ENCODE data around the gene HASPIN. TPM values are rescaled to one million over a fixed set of nuclear protein-coding genes. Genes with fewer than 3 reads are reported as not detected.

The HASPIN gene
- total and polyA plus RNA-seq, 2 of the 8 experiments (the other 6 are each of a cell fraction or from before 2014, with no cell fraction given) = 7.8 to 29.5 TPM

- FAIRE-seq = no peak
- Histone ChIP-seq H3K56ac (replicated peaks; ENCODE audit: insufficient read length, low read depth, low read length) (no peak overlapping the region), H4K8ac (ENCODE audit: extremely low read depth, insufficient read depth, low read length) (no peak overlapping the region), H4K91ac (replicated peaks; ENCODE audit: insufficient read length, low read length) (no peak overlapping the region), H3K27ac (ENCODE audit: low read depth, low read length) (no peak overlapping the region), H3K9ac (replicated peaks in 1 of 4; ENCODE audit: extremely low read depth in 1 of 4, low read depth in 3 of 4, low read length in 3 of 4) (no peak overlapping the region), H3K18ac (ENCODE audit: extremely low read depth, low read length) (no peak overlapping the region), H3K4me2 (ENCODE audit: insufficient read depth in 1 of 2, low read depth in 2 of 2, low read length in 2 of 2) (no peak overlapping the region), H2BK120ac (replicated peaks; ENCODE audit: low read depth, low read length) (no peak overlapping the region), H4K20me1 (replicated peaks in 1 of 2; ENCODE audit: control insufficient read depth in 1 of 2, insufficient read depth in 2 of 2, low read length in 2 of 2) (no peaks in the 10 kb centered on the region), H3K4me3 (ENCODE audit: extremely low read depth in 1 of 4, insufficient read depth in 2 of 4, low read depth in 3 of 4, low read length in 4 of 4) (no peak overlapping the region), H3K79me1 (ENCODE audit: low read depth, low read length) (no peaks in the 10 kb centered on the region), H3K14ac (ENCODE audit: insufficient read length) (no peak overlapping the region), H2BK20ac (ENCODE audit: low read length) (no peak overlapping the region), H3K4me1 (replicated peaks in 1 of 4; ENCODE audit: control insufficient read depth in 3 of 4, insufficient read depth in 4 of 4, low read length in 3 of 4) (no peaks in the 10 kb centered on the region), H4K5ac (ENCODE audit: insufficient read length, low read depth, low read length) (no peak overlapping the region), H3K23ac (ENCODE audit: insufficient read length) (no peak overlapping the region), H2BK12ac (ENCODE audit: low read depth, low read length) (no peak overlapping the region), H2AK5ac (ENCODE audit: low read depth, low read length) (no peak overlapping the region), H3K36me3 (ENCODE audit: control insufficient read depth in 2 of 4, insufficient read depth in 4 of 4, low read length in 3 of 4) (peaks cover 9 to 34% (median 18%) of the 10 kb centered on the region in 4 experiments; a peak in 7 of 8 replicates), H2BK15ac (ENCODE audit: low read length) (no peak overlapping the region), H3K23me2 (ENCODE audit: low read depth, low read length) (no peaks in the 10 kb centered on the region), H3K27me3 (replicated peaks in 1 of 4; ENCODE audit: control insufficient read depth in 3 of 4, extremely low read depth in 1 of 4, insufficient read depth in 3 of 4, low read length in 3 of 4) (no peaks in the 10 kb centered on the region), H2AFZ (ENCODE audit: low read length) (no peak overlapping the region), H2BK5ac (ENCODE audit: low read depth, low read length) (no peak overlapping the region), H3K79me2 (ENCODE audit: control insufficient read depth in 1 of 2, insufficient read depth in 2 of 2, low read length in 2 of 2) (no peaks in the 10 kb centered on the region), H3K4ac (replicated peaks; ENCODE audit: insufficient read length, low read depth, low read length) (no peak overlapping the region), H3K9me3 (ENCODE audit: insufficient read depth in 2 of 2, low read depth in 1 of 2, low read length in 1 of 2) (no peaks in the 10 kb centered on the region)
- CTCF ChIA-PET (ENCODE audit: partially characterized antibody) = interaction anchor here (1.3 to 2.4 kb wide), 4 partner anchors 10 to 41 kb away, joined by 3 to 6 read pairs (median 3); no protein-coding TSS in a partner anchor
- POLR2A ChIA-PET (ENCODE audit: partially characterized antibody) = interaction anchor here (1.3 to 2.4 kb wide), 2 partner anchors 10 to 17 kb away, joined by 3 to 11 read pairs; partner anchors contain the start of genes HASPIN and P2RX5
- WGBS, 2 experiments (ENCODE audit: extremely low coverage in 1 of 2, insufficient coverage in 1 of 2, insufficient read length in 1 of 2, insufficient replicate concordance in 2 of 2, low coverage in 1 of 2, low lambda C conversion rate in 2 of 2, missing lambda C conversion rate in 1 of 2) = 89% methylated on average over 13 of the region's 13 CpGs; no CpG with 5 or more reads in 1 of the 2 experiments
- DNase-seq (ENCODE audit: low read depth in 1 of 2, low spot score in 2 of 2) = no peak
Observed at GRCh38 chr17:3712811-3713463, 10.8 kb upstream of the HASPIN start.

Data from H1 (cell line).